GM19238 (cell line): ENCODE data around the gene FUOM.
"Not testable (repeated sequence)": the region's sequence is repeated elsewhere in the genome, so short reads cannot be mapped to it uniquely, and the experiment has no call there.

Source experiments
- DNase-seq: peaks from one replicate; pipeline ENCODE4 v3.0.0; 2011; ENCODE audit warnings: low spot score; ENCODE audit not compliant: insufficient read length

Gene FUOM

GRCh38 chr10:133332936-133333699 is 24.7 kb downstream of the FUOM start:
- no peak for DNase-seq

GRCh38 chr10:133329491-133330202 is 28.2 kb downstream of the FUOM start:
- peak; percentile 96 for DNase-seq

- no peak for DNase-seq
These were observed 29.2 kb downstream of the FUOM start for GRCh38 chr10:133328358-133329343.

- DNase-seq, result no peak
These were observed 30.0 kb downstream of the FUOM start for GRCh38 chr10:133327651-133328357.

GRCh38 chr10:133326745-133327650 is 30.8 kb downstream of the FUOM start:
- no peak for DNase-seq

- DNase-seq, result no peak
These were observed 31.6 kb downstream of the FUOM start for GRCh38 chr10:133326223-133326551.

- DNase-seq, result no peak
These were observed 32.2 kb downstream of the FUOM start for GRCh38 chr10:133325440-133326222.

GRCh38 chr10:133324857-133325260 is 33.0 kb downstream of the FUOM start:
- no peak for DNase-seq

GRCh38 chr10:133324198-133324792 is 33.5 kb downstream of the FUOM start:
- DNase-seq, result no peak

- DNase-seq, result not testable (repeated sequence)
These were observed 35.6 kb downstream of the FUOM start for GRCh38 chr10:133322064-133322709.

- DNase-seq, result not testable (repeated sequence)
These were observed 36.9 kb downstream of the FUOM start for GRCh38 chr10:133320852-133321422.

GRCh38 chr10:133318494-133319127 is 39.2 kb downstream of the FUOM start:
- DNase-seq, result peak; percentile 63

GRCh38 chr10:133316732-133317131 is 41.1 kb downstream of the FUOM start:
- no peak for DNase-seq

GRCh38 chr10:133316266-133316665 is 41.6 kb downstream of the FUOM start:
- no peak for DNase-seq

- no peak for DNase-seq
These were observed 42.0 kb downstream of the FUOM start for GRCh38 chr10:133315847-133316246.

GRCh38 chr10:133314911-133315310 is 42.9 kb downstream of the FUOM start:
- no peak for DNase-seq

GRCh38 chr10:133313192-133313591 is 44.6 kb downstream of the FUOM start:
- DNase-seq, result no peak

- no peak for DNase-seq
These were observed 45.1 kb downstream of the FUOM start for GRCh38 chr10:133312769-133313145.
